HG03342 (cell line): ENCODE data around the gene TRMU.

ENCODE experiments used
- ATAC-seq: cut with Tn5 transposase; IDR thresholded peaks from one replicate; pipeline ENCODE4 v1.9.1; 2021; ENCODE audit warnings: mild to moderate bottlenecking, moderate library complexity; ENCODE audit not compliant: unreplicated experiment

The TRMU gene

GRCh38 chr22:46406791-46407190 lies 71.3 kb downstream of the TRMU start:
- no peak for ATAC-seq
